GM18909 (cell line): ENCODE measurements around the gene JHY.
"Not testable (repeated sequence)": the region's sequence is repeated elsewhere in the genome, so short reads cannot be mapped to it uniquely, and the experiment has no call there.

ENCODE experiments used
- ATAC-seq: cut with Tn5 transposase; IDR thresholded peaks from one replicate; pipeline ENCODE4 v1.9.1; 2021; ENCODE audit warnings: mild to moderate bottlenecking; ENCODE audit not compliant: unreplicated experiment, poor library complexity

JHY gene

DNA sequence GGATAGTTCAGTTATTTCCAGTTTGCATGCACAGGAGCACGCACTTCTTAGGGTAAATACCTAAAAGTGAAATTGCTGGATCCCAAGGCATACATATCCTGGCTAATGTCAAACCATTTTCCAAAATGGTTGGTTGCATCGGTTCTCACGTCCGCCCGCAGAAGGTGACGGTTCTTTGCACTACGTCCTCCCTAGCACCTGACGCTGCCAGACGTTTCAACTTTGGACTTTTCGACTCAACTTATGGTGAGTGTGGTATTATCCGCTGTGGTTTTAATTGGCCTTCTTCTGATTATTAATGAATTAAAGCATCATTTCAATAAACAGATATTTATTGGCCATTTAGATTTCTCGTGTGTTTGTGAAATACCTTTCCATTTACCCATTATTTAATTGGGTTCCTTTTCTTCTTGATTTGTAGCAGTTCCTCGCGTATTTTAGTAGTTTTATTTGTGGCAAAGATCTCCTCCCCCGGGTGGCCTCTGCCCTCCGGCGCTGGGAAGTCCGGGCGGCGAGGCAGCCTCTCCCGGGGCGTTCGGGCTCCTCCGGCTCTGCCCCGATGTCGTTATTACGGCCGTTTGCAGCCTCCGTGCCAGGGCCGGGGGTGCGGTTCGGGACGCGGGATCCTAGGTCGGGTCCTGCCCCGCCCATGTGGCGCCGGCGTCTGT is at the start of gene JHY:
Gene JHY, plus strand, starts transcription at position 571 of the 668 bp plus-strand sequence. CDS start 3,091 bp downstream, outside the sequence.
- no peak for ATAC-seq

DNA sequence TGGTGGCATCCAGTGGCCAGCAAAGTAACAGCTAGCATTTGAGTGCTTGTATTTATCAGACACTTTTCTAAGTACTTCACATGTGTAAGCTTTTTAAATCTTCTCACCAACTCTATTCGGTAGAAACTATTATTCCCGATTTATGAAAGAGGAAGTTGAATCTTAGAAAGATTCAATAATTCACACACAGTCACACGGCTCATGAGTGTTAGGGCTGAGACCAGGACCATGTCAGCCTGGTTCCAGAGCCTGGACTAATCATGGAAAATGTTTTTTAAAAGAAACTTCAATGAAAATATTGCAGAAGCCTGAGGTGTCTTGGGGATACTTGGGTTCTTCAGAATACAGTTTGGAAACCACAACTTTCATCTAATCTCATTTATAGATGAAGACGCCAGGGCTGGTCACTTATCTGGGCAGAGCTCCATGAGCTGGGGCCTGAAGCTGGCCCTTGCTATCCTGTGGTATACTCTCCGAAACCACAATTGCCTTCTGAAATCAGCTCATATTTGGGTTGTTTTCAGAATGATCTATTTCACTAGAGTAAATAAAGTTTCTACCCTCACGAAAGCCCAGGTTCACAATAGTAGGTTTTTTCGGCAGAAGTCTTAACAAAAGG is 48.6 kb upstream of the JHY start:
- no peak for ATAC-seq

DNA sequence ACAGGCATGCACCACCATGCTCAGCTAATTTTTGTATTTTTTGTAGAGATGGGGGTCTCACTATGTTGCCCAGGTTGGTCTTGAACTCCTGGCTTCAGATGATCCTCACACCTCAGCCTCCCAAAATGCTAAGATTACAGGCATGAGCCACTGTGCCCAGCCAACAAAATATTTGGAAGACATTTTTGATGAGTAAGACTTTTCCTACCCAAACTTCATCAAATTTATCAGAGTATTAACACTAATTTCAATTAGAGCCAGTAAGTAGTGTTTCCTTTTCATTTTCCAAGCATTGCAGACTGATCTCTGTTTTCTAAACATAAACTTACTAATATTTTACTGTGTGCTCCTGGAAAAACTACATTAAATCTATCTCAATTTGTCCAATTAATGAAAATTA is 45.6 kb upstream of the JHY start:
- no peak for ATAC-seq

DNA sequence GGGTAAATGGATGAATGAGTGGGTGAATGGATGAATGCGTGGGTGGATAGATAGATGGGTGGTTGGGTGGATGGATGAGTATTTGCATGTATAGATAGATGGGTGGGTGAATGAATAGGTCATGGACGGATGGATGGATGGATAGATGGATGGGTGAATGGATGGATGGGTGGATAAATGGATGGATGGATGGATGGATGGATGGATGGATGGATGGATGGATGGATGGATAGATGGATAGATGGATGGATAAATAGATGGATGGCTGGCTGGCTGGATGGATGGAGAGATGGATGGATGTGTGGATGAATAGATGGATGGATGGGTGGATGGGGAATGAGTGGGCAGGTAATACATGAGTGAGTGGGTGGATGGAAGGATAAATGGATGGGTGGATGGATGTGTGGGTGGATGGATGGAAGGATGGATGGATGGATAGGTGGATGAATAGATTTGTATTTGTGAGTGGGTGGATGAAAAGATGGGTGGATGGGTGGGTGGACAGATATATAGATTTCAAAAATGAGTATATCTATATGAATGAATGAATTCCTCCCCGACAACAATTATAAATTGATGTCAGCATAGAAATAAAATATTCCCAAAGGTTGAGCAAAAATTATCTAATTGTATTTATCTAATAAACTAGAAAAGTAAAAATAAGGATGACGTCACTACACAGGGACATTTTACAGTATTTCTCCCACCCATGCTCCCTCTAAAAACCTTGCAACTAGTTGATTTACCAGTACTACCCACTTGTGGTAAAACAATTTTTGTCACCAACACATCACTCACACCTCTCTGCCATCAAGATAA is 44.8 kb upstream of the JHY start:
- no peak for ATAC-seq

DNA sequence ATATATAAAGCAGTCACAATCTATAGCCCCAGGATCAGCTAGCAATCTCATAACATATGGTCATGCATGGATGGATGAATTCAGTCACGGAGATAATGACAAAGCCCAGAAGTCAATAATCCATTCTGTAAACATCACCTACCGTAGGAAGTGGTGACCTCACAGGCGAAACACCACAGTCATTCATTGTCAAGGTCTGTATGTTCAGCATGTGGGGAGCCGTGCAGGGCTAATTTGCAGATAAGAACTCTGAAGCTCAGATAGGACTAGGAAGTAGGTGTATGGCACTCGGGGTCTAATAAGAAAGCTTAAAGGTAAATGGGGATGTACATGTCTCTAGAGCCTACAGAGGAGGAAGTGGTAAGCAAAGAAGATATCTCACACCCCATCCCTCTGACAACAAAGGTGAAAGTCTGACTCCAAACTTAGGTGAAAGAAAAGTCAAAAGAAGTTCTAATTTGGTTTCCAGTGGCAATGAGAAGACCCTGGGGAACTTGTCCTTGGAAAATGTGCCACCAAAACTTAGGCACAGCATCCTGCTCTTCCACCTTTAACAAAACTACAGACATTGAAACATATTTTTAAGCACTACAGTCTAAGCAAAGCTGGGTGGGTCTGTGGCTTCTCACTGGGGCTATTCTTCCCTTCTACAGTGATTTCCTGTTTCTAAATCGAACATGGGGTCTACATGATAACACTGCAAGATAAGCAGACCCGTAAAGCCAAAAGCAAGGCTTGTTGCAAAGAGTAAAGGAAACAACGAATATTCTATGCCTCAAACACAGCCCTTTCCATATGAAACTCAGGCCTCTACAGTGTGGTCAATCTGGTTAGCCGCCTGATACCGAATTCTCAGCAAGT is 39.0 kb upstream of the JHY start:
- peak; percentile 78 for ATAC-seq

DNA sequence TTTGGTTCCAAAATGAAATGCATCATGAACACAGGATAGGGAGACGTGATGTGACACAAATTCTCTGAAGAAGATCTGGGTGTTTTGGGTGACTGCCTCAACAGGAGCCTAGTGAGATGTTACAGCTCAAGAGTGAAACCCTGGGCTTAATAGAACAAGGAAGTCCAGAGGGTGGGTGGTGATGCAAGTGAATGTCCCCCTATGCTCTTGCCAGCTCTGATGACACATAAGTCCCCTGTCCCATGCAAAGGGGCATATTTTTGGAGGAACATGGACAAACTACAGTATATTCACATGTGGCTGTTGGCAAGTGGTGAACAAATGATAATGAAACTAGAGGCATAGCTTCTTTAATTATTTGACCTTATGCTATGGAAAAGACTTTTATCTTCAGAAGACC is 35.1 kb upstream of the JHY start:
- no peak for ATAC-seq

DNA sequence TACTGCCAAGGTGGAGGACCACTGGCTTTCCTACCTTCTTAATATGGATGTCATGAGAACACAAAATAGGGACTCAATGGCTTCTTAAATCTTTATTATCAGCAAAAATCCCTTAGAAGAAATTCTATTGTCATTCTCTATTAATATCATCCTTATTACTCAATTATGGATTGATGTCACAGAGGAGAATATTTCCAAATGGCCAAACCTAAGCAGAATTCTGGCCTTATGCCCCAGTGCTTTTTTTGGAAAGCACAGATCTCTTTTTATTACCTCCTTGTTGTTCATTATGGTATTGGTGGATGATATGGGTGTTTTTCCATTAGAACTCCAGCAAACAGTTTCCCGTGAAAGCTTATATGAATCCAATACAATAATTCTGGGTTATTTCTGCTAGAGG is 34.4 kb upstream of the JHY start:
- ATAC-seq, result no peak

DNA sequence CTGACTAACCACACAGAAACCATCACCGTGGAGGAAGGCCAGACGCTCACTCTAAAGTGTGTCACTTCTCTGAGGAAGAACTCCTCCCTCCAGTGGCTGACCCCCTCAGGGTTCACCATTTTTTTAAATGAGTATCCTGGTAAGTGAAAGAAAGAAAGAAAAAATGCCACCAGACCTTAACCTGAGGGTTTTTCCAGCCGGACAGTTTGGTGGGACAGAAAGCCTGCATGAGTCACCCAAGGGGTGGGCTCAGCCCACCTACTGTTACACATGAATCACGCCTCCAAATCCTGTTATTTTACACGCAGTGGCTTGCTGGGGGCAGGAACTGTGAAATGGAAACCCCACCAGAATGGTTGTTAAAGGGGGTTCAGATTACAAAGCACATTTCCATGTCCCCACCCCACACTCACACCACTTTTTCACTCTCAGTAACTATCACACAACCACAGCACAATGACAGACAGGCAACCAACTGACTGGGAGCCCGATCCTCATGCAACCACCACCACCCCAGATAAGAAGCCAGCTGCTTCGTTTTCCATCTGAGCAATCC is 32.4 kb upstream of the JHY start:
- no peak for ATAC-seq

DNA sequence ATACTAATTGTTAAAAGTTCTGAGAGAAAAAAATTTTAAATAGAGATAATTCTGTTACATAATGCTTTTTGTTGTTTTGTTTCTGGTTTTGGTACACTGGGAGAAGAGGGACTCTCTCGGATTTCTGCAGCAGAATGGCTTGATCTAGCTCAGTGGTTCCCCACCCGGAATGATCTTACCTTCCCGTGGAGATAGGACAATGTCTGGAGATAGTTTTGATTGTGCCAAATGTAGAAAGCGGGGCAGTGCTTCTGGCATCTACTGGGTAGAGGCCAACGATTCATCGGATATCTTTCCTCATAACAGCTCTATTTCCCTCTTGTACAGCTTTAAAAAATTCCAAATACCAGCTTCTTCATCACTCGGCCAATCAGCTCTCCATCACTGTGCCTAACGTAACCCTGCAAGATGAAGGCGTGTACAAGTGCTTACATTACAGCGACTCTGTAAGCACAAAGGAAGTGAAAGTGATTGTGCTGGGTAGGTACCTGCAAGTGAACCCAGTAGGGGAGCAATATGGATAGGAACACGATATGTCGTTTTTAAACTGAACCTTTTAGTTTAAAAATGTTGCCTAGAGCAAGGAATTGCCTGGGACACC is 31.1 kb upstream of the JHY start:
- ATAC-seq, result peak; percentile 50

DNA sequence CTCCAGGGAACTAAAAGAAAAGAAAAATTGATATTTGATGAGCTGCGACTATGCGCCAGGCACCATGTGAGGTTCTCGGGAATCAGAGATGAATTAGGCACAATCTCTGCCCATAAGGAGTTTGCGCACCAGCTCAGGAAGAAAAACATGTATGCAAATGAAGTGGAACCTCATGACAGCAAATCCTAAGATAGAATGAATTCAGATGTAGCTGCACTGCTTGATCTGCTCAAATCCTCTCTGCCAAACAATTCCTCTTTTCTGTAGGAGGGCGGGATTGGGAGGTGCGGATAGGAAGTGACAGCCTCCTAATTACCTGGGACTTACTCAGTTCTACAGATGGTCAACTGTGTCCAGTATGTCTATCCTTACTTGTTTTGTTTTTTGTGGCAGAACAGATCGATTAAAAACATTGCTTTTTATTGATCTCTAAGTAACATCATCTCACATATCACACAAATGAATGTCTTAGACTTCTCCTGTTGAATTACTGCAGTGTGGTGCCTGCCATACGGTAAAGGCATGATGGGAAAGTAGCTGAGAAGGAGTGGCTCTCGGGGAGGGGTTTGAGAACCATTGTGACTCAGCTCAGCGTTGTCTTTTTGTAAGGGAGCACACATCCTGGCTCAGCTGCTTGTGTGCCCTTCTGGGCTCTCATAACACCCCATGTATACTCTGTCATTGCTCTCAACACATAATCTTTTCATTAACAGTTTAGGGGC is 30.3 kb upstream of the JHY start:
- ATAC-seq, result no peak

DNA sequence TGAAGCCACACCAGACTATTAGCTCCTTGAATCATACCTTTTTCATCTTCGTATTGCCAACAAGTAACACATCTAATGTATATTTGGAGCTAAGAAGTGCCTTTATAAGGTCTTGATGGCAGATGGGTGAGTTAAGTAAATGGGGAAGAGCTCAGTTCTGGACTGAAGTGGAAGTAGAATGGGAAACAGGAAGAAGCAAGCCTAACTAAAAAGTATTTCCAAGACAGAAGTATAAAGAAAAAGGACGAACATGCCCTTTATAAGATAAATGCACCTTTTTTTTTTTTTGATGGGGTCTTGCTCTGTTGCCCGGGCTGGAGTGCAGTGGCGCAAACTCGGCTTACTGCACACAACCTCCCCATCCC is 29.8 kb upstream of the JHY start:
- ATAC-seq, result no peak

DNA sequence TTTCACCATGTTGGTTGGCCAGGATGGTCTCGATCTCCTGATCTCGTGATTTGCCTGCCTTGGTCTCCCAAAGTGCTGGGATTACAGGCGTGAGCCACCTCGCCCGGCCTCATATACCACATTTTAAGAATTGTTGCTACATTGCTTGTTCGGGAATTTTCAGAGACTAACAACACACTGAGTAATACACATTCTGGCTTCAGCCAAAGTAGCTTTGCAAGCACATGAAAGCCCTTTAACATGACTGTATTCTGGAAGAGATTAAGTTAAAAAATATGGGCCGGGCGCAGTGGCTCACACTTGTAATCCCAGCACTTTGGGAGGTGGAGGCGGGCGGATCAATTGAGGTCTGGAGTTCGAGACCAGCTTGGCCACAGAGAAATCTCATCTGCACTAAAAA is 29.3 kb upstream of the JHY start:
- no peak for ATAC-seq

DNA sequence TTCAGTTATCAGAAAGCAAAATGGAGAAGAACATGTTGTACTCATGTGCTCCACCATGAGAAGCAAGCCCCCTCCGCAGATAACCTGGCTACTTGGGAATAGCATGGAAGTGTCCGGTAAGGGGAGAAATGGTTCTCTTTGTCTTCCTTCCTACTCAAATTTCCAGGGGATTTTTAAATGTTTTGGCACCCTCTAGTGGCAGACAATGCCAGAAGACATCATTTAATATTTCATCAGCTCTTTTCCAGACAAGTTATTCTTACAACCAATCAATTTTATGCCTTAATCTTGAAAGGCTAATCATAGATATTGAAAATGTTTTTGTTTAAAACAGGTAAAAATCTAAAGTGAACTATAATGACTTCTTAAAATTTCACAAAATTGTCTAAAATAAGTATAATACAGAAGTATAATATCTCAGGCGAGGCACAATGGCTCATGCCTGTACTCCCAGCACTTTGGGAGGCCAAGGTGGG is 28.6 kb upstream of the JHY start:
- ATAC-seq, result no peak

DNA sequence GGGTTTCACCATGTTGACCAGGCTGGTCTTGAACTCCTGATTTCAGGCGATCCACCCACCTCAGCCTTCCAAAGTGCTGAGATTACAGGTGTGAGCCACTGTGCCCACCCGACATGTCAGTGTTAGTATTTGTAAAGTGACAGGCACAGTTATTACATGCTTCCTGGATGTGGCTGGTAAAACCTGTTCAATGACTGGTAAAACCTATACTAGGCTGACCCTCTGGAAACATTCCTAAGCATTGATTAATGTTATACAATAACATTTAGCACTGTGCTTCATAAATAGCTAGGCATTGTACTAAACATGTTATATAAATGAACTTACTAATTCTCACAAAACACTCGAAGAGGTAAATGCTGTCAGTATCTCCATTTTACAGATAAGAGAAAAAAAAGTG is 20.9 kb upstream of the JHY start:
- ATAC-seq, result no peak

DNA sequence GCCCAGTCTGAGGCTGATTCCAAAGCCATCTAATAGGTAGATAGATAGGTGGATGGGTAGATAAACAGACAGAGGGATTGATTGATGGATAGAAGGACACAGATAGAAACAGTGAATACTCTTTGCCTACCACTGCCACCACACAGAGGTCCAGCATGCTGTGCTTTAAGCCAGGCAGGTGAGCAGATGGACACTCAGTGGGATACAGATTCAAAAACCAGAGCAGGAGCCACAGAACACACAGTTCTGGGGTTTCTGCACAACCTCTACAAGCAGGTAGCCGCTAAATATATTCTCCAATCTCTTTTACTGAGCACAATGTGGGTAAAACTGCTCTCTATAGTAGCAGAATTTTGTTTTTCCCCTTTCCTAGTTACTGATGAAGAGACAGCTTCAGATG is 20.5 kb upstream of the JHY start:
- no peak for ATAC-seq

DNA sequence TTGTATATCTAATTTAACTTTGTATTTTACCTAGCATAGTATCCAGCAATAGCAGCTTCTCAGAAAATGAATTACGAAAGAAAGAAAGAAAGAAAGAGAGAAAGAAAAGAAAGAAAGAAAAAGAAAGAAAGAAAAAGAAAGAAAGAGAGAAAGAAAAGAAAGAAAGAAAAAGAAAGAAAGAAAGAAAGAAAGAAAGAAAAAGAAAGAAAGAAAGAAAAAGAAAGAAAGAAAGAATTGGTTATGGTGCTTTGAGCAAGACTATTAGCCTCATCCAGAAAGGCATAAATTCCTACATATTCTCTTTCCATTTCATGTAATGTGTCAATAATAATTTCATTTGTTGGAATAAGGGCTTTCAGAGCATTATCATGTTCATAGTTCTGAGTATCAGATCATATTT is 19.4 kb upstream of the JHY start:
- not testable (repeated sequence) for ATAC-seq

DNA sequence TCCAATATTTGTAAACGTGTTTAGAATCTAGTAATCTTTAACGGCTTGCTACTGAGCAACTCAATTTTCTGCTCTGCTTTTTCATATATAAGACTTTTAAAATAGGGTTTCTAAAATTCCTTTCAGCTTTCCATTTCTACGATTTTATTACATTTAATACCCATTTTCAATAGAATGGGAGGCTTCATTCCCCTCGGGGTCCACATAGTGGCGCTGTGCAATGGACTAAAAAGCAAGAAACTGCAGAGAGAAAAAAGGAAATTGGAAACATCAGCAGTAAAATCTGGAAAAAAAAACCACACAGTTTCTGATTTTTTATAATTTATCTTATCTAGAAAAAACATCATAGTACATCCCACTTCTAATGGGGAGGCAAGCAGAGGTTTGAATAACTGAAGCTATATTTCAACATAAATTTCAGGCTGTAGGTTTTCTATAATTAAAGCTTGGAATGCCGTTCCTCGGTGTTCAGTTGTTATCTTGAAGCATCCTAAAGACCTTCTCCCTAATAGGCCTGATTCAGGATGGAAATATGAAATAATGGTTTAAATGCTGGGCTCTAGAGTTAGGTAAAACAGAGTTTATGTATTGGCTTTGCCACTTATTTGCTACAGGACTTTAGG is 18.7 kb upstream of the JHY start:
- ATAC-seq, result no peak

DNA sequence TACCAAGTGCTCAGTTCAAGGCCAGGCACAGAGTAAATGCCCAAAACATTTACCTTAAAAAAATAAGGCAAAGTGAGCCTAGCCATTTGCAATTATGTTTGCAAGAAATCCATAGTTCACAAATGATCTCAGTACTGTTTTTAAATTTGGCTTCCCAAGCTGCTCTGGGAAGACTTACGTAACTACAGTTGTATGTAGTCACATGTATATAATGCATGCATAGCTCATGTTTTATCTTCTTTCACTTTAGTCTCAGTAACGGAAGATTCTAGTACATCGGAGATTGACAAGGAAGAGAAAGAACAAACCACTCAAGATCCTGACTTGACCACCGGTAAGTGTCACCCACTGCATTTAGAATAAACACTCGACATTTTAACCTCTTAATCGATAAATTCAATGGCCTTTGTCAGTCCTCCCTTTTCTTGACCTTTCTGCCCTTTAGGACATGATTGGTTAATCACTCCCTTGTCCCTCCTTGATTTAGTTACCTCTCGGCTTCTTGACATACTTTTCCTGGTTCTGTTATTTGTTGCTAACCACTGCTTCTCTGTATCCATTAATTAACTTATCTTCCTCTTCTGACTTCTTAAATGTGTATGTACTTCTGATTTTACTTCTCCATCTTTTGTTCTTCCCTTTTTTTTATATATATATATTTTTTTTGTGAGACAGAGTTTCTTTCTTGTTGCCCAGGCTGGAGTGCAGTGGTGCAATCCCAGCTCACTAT is 18.0 kb upstream of the JHY start:
- no peak for ATAC-seq
